Measurements from ENCODE around the gene CDK16.

Gene CDK16

DNA sequence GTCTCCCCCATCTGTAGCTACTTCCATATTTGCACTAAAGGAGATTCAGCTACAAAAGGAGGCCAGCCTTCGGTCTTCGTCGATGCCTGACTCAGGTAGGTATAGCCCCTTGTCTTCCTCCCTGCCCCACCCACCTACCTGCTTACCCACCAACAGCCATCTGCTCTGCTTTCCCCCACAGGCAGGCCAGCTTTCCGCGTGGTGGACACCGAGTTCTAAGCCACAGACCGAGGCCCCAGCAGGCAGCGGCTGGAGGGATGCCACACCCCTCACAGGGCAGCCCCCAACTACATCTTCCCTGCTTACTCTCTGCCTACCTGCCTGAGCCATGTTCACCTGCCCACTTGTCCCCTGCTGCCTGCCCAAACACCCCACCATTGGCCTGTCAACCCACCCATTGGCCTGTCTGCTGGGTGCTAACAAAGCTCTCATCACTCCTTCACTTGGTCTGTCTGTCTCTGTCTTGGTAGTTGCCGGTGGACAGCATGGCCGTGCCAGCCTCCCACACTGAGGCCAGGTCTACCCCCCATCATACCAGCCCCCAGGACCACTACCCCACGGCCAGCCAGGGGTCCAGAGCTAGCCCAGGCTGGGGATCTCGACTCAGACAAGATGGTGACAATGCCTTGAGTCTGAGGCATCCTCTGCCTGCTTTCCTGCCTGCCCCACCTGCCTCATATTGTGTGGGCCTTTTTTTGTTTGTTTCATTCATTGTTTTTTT lies 10.2 kb downstream of the CDK16 start:
- no peak for DNase-seq

DNA sequence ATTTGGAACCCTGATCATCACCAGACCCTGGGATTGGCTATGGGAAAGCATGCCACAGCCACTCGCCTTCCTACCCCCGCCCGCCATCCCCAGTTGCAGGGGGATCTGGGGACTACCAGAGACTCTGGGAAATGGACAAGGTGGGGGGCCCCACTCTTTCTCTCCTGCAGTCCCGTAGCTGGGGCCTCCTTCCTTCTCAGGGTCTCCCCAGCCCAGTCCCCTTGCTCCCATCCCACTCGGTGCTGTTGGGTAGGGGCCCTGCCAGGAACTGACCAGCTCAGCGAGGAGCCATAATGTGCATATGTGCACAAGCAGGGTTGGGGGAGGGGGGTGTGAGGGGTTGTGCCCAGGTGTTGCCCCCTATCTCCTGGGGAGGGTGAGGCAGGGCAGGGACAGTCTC lies 10.9 kb downstream of the CDK16 start:
- no peak for DNase-seq

DNA sequence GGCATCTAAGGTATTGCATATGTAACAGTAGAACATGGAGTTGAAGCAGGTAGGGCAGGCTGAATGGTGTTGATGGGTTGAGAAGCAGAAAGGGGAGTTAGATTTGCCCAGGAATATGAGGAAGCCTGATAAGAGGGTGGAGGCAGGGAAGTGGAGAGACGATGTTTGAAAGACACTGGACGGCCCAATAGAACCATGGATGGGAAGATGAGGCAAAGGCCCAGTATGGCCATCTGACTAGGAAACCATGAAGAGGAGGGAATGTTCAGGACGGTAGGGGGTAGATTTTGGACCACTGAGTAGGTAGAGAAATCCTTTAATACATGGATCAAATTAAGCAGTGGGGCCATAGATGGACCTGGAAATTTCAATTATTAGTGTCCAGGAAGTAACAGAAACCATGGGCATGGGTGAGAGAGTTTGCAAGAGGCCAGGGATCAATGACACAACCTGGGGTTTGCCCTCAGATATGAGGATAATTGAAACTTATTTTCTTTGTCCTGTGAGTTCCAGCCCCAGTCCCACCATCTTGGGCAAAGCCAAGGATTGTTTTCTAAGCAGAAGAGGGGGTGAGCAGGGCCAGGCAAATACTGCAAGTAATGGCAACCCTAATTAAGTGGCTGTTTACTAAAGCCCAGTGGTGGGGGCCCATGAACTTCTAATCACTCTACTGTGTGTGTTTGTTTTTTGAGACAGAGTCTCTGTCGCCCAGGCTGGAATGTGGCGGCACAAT lies 11.8 kb downstream of the CDK16 start:
- no peak for DNase-seq

DNA sequence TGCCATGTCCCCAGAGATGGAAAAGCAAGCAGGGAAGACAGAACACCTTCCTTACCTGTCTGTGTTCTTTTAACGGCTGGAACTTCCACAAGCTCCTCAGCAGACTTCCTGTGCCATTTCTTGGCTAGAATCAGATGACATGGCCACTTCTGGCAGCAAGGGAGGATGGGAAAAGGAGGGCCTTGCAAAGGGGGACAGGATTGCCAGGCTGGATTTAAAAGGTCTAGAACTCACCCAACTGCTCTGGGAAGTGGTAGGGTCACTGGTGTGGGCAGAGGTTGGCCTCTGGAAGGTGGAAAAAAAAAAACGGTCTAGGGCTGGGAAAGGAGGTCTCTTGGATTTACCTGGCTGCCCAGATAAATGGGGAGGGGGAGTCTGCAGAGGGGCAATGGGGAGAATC lies 12.7 kb downstream of the CDK16 start:
- no peak for DNase-seq

DNA sequence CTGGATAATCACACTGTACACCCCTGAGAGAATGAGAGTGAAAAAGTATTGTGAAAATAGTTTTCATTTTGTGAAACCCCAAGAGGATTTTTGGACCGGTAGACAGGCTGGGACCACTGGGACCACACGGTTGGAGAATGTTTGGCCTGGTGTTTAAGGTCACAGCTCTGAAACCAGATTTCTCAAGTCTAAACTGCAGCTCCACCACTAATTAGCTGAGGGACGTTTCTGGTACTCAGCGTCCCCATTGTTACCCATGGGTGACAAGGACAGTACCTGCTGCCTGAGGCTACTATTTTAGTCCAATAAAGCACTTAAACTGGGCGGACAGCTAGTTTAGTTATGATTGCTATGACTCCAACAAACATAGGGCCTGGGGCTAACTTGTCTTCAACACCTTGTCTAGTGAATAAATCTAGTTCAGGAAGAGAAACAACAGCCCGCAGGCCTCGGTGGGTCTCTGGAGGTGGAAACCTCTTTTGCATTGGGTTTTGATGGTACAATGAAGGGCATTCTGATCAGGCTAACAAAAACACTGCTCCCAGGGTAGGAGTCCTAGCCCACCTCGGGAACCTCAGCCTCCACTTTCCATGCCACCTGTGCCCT lies 13.8 kb downstream of the CDK16 start:
- no peak for DNase-seq

DNA sequence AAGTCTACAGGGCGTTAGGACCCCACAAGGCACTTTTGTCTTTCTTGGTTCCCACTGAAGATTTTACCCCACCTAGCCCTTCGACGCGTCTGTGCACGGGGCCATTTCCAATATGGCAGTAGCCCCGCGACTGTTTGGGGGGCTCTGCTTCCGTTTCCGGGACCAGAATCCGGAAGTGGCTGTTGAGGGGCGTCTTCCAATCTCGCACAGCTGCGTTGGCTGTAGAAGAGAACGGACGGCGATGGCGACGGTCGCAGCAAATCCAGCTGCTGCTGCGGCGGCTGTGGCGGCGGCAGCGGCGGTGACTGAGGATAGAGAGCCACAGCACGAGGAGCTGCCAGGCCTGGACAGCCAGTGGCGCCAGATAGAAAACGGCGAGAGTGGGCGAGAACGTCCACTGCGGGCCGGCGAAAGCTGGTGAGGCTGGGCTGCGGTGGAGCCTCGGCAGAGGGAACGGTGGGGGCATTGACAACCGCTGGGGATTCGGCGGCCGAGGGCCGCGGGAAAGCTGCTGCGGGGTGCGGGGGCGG lies 14.4 kb downstream of the CDK16 start, which contains the start of gene USP11:
USP11 (plus strand) TSS at position 207 of the 530 bp plus-strand sequence; CDS start at position 242, 35 bp downstream.
- peak; percentile 58 for DNase-seq

DNA sequence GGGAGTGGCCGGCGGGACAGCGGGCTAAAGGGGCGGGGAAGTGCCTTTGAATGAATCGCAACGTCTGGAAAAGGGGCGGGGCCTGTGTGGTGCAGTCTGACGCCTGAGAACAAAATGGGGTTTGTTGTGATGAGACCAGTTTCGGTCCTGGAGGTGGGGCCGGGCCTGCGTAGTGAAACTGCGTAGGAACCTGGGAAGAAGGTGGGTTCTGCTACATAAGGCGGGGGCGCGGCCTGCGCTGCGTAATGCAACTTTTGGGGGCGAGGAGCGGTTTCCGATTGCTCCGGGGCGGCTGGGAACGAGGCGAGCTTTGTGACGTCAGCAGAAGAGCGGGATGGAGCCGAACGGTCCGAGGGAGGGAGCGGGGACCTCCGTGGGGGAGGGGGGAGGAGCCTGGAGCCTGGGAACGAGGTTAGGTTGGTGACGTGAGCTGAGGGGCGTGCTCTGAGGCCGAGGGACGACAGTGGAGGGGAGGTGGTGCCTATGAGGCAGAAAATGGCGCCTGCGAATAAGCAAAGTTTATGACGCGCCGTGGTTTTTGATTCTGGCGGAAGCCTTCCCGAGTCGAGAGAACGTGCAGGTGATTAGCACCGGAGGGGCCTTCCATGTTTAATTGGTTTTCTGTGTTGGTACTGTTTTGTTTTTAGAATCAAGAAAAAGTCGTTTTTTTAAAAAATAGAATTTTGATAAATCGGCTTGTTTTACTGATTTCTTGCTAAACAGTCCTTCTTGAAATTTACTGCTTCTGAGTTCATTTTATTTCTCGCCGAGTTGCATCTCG lies 15.0 kb downstream of the CDK16 start:
- peak; percentile 95 for DNase-seq

DNA sequence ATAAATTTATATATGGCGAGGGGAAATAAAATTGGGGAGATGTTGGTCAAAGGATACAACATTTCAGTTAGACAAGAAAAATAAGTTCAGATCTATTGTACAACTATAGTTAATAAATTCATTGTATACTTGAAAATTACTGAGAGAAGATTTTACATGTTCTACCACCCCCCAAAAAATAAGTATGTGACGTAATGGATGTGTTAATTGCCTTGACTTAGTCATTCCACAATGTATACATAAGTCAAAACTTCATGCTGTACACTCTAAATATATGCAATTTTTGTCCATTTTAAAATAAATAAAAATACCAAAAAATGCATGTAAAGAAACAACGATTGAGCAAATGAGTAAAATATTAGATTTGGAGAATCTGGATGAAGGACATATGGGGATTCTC lies 16.1 kb downstream of the CDK16 start:
- DNase-seq, result no peak

DNA sequence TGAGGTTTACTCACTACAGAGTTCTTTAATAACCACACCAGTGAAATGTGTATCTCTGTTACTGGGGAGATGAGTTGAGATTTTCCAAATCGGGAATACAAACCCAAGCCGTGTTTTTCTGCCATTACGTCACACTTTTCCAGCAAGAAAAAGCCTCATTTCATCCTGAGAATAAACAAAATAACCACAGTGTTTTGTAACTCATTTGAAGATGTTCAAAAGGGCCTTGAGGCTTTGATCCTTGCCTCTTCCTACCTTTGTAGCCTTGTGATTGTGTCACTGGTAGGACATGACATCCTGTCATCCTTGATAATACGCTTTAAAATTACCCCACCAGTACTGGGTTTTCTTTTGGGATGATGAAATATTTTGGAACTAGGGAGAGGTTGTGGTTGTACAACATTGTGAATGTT lies 17.2 kb downstream of the CDK16 start:
- DNase-seq, result no peak

DNA sequence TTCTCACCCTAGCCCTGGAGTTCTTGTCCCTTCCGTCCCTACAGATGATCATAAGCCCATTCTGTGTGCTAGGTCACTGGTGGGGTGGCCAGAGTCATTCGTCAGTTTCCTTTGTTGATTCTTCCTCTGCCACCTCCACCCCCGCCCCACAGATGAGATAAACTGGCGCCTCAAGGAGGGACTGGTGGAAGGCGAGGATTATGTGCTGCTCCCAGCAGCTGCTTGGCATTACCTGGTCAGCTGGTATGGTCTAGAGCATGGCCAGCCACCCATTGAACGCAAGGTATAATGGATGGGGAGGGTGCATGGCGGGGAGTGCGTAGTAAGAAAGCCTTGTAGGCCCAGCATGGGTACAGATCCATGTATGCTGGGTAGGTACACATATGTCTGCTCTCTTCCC lies 20.7 kb downstream of the CDK16 start:
- no peak for DNase-seq

DNA sequence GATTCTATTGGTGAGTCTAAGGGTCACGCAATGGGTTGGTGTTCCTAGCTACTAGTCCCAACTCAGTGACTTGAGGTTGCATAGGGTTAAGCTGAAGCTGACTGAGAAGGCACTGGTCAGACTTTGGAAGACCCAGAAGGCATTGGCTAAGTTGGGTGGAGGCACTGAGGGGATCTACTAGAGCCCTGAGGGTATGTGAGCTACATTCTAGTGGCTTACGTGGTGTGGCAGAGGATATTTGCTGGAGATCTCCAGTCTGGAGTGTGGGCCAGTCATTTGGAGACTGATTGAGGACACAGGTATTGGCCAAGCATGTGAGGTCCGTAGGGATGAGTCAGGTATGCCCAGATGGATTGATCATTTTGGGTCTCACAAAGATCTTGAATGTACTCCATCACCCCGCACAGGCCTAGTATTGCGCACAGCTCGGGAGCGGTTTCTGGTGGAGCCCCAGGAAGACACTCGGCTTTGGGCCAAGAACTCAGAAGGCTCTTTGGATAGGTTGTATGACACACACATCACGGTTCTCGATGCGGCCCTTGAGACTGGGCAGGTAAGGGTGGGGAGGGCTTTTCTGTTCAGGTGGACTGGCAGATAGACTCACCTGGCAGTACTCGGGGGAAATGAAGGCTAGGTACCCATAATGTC lies 21.5 kb downstream of the CDK16 start:
- no peak for DNase-seq

DNA sequence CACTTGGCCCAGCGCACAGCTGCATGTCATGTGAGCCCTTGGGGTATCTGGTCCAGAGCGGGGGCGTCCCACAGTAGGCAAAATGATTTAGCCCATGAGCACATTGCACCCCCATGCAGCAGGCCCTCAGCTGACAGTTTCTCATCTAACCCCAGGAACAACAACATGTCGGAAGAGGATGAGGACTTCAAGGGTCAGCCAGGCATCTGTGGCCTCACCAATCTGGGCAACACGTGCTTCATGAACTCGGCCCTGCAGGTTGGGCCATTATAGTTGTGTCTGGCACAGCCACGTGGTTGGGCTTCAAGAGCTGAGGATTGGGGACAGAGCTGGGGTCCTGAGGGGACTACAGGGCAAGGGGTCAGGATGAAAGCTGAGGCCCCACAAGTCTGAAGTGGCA lies 22.1 kb downstream of the CDK16 start:
- DNase-seq, result no peak

DNA sequence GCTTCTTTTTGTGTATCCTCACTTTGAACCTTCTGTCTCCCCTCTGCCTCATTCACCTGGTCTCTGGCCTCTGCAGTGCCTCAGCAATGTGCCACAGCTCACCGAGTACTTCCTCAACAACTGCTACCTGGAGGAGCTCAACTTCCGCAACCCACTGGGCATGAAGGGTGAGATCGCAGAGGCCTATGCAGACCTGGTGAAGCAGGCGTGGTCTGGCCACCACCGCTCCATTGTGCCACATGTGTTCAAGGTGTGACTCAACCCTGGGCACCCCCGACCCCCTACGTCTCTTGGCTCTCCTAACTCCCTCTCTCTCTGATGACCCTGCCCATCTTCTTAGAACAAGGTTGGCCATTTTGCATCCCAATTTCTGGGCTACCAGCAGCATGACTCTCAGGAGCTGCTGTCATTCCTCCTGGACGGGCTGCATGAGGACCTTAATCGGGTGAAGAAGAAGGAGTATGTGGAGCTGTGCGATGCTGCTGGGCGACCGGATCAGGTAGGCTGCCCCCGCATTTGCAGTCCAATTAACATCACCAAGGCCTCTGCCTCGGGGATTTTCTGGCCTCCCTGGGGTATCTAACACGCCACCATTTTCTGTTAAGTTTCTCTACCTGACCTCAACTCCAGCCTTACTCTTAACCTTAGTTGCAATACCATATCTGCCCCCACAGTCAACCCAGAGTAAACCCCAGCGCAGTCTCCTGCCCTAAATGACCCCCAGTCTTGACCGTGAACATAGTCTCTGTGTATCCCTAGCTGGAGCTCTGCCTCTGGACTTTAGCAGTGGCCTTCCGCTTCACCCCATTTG lies 22.9 kb downstream of the CDK16 start:
- DNase-seq, result no peak

DNA sequence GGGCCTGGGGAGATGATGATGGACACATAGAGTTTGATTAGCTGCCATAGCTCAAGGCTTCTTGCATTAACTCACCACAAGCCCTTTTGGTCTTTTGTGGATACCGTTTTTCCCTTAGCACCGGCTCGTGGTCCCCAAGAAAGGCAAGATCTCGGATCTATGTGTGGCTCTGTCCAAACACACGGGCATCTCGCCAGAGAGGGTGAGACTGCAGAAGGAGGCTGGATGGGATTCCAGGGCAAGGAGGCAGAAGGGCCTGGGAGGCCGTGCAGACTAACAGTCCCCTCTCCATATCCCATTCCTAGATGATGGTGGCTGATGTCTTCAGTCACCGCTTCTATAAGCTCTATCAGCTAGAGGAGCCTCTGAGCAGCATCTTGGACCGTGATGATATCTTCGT lies 23.8 kb downstream of the CDK16 start:
- DNase-seq, result no peak

DNA sequence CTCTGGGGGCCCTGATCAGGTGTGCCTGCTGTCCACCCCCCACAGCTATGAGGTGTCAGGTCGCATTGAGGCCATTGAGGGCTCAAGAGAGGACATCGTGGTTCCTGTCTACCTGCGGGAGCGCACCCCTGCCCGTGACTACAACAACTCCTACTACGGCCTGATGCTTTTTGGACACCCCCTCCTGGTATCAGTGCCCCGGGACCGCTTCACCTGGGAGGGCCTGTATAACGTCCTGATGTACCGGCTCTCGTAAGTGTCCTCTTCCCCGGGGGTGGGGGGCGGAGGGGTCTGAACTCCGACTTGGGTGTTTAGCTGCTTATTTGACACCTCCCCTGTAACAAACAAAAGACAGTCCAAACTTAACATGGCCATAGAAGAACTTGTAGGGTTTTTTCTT lies 24.9 kb downstream of the CDK16 start:
- DNase-seq, result no peak

DNA sequence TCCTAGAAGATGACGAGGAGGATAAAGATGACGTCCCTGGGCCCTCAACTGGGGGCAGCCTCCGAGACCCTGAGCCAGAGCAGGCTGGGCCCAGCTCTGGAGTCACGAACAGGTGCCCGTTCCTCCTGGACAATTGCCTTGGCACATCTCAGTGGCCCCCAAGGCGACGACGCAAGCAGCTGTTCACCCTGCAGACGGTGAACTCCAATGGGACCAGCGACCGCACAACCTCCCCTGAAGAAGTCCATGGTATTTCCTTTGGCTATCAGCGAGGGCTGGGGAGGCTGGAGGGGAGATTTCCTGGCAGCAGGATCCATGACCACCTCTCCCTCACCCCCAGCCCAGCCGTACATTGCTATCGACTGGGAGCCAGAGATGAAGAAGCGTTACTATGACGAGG lies 26.2 kb downstream of the CDK16 start:
- no peak for DNase-seq

DNA sequence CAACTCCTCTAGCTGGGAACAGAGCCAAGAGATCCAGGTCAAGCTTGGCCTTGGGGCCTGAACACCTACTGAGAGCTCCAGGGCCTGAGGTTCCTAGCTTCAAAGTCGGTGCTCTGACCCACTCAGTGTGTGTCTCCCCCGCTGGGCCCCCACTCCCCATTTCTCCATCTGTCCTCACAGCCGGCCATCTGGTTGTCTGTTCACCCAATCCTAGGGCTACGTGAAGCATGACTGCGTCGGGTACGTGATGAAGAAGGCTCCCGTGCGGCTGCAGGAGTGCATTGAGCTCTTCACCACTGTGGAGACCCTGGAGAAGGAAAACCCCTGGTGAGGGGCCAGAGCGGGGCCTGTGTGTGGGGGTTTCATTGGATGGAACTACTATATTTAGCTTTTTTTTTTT lies 26.7 kb downstream of the CDK16 start:
- no peak for DNase-seq

DNA sequence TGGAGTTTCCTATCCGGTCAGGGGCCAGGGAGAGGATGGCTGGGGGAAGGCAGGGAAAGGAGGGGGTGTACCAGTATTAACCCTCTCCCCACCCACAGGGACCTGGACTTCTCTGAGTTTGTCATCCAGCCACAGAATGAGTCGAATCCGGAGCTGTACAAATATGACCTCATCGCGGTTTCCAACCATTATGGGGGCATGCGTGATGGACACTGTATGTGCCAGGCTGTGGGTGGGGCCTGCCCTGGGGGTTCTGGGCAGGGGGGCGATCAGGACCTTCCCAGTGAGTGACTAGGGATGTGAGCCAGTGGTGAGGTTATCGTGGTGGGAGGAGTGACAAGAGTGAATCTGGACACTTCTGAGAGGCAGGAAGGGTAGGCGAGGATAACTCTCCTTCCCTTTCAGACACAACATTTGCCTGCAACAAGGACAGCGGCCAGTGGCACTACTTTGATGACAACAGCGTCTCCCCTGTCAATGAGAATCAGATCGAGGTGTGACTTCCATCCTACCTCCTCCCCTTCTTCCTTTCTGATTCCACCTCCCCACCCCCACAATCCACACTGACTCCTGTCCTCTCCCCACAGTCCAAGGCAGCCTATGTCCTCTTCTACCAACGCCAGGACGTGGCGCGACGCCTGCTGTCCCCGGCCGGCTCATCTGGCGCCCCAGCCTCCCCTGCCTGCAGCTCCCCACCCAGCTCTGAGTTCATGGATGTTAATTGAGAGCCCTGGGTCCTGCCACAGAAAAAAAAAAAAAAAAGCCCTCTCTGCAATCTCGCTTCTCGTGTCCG lies 28.9 kb downstream of the CDK16 start:
- peak; percentile 66 for DNase-seq

DNA sequence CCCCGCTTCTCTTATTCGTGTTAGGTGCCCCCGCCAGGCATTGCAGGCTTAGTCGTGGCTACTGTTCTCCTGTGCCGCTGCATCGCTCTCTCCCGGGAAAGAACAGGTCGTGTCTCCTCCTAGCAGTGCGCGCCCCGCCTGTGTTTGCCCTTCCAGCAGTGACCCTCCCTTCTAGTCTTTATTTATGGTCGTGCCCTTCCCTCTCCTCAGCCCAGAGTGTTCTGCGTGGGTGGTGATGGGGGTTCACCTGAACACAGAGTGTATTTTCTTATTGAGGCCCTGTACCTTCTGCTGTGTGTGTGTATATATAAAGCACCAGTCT lies 29.5 kb downstream of the CDK16 start:
- DNase-seq, result no peak

DNA sequence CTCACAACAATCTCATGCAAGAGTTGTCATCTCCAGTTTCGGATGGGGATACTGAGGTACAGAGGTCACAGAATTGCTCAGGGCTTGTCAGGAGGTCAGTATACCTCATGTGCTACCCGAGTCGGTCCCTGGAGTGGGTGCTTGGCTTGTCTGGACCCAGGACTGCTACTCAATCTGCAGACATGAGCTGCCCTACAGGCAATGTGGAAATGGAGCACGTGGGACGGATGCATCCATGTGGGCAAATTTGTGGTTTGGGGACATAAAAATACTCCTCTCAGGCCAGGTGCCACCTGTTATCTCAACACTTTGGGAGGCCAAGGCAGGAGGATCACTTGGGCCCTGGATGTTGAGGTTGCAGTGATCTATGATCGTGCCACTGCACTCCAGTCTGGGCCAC lies 30.1 kb downstream of the CDK16 start:
- no peak for DNase-seq

DNA sequence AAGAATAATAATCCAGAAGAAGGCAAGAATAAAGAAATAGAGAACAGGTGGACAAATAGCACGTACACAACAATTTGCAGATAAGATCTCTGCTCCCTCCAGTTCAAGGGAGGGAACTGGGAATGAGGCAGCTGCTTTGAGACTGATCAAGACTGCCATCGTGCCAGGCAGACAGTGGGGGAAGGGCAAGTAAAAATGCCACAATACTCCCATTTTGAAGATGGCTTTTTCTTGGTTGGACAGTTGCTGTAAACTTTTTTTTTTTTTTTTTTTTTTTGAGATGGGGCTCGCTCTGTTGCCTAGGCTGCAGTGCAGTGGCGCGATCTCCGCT lies 31.5 kb downstream of the CDK16 start:
- DNase-seq, result no peak
